ENCODE data around the gene RUNDC1.

DNA sequence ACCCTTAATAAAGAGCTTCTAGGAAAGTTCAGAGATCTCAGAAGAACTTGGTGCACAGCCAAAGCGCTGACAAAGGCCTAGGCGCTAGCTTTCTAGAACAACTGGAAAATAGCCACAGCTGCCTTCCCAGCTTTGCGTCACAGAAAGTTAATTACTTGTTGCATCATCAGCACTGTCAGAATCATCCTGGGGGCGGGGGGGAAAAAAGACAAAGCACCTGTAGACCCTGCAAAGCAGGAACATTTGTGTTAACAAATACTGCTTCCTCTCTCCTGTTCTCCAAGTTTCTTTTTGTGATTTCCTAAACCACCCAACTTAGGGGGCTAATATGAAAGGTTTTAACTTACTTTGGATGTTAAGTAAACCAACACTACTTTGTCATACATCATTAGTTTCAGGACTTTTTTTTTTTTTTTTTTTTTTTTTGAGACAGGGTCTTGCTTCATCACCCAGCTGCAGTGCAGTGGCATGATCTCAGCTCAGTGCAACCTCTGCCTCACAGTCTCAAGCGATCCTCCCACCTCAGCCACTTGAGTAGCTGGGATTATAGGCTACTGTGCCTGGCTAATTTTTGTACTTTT lies 11.3 kb upstream of the RUNDC1 start:
- TF ChIP-seq, protein P1, sequence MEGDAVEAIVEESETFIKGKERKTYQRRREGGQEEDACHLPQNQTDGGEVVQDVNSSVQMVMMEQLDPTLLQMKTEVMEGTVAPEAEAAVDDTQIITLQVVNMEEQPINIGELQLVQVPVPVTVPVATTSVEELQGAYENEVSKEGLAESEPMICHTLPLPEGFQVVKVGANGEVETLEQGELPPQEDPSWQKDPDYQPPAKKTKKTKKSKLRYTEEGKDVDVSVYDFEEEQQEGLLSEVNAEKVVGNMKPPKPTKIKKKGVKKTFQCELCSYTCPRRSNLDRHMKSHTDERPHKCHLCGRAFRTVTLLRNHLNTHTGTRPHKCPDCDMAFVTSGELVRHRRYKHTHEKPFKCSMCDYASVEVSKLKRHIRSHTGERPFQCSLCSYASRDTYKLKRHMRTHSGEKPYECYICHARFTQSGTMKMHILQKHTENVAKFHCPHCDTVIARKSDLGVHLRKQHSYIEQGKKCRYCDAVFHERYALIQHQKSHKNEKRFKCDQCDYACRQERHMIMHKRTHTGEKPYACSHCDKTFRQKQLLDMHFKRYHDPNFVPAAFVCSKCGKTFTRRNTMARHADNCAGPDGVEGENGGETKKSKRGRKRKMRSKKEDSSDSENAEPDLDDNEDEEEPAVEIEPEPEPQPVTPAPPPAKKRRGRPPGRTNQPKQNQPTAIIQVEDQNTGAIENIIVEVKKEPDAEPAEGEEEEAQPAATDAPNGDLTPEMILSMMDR (IDR thresholded peaks at IDR 0.05; ENCODE audit: low read depth, low read length): no peak
- no peak for TF ChIP-seq POLR2A (IDR thresholded peaks at IDR 0.05; ENCODE audit: extremely low read depth, insufficient read length)

Measured in NB4 (cell line).